GM13977 (cell line): ENCODE data around the gene PLEKHA6.

Experiments used
- DNase-seq: peaks from one replicate; pipeline ENCODE4 v3.0.0; 2012; ENCODE audit warnings: low spot score
- CTCF ChIP-seq: IDR thresholded peaks from 2 replicates; pipeline ENCODE4 v1.5.1; 2012; ENCODE audit warnings: mild to moderate bottlenecking, control low read depth; ENCODE audit not compliant: insufficient read depth; ENCODE audit errors: extremely low read depth, missing control alignments
- in situ Hi-C: fragments of 300-500 bp; cut with MboI; formaldehyde crosslinking; loops from one replicate; pipeline ENCODE4 v1.12.0; 2022; ENCODE audit warnings: low sequenced_read_pairs, low pct_unique_long_range_greater_than_20kb, mixed read lengths, inconsistent platforms; ENCODE audit not compliant: unreplicated experiment

The PLEKHA6 gene

GRCh38 chr1:204350857-204351573 lies 8.7 kb downstream of the PLEKHA6 start:
- no peak for TF ChIP-seq CTCF
- DNase-seq: no peak
- in situ Hi-C loops: no loop called here

- in situ Hi-C loops: no loop called here
- no peak for DNase-seq
Measured at GRCh38 chr1:204350312-204350711, 9.4 kb downstream of the PLEKHA6 start.

GRCh38 chr1:204349602-204350001 lies 10.1 kb downstream of the PLEKHA6 start:
- in situ Hi-C loops: no loop called here

More at GRCh38 chr1:204350312-204350711, 9.4 kb downstream of the PLEKHA6 start:
- no peak for TF ChIP-seq CTCF

GRCh38 chr1:204348722-204349121 lies 11.0 kb downstream of the PLEKHA6 start:
- in situ Hi-C loops: no loop called here
- DNase-seq: no peak

More at GRCh38 chr1:204349602-204350001, 10.1 kb downstream of the PLEKHA6 start:
- no peak for TF ChIP-seq CTCF
- DNase-seq: no peak

GRCh38 chr1:204348242-204348641 lies 11.5 kb downstream of the PLEKHA6 start:
- in situ Hi-C loops: no loop called here
- no peak for TF ChIP-seq CTCF
- no peak for DNase-seq

More at GRCh38 chr1:204348722-204349121, 11.0 kb downstream of the PLEKHA6 start:
- no peak for TF ChIP-seq CTCF

GRCh38 chr1:204345941-204346645 lies 13.6 kb downstream of the PLEKHA6 start:
- in situ Hi-C loops: no loop called here
- no peak for TF ChIP-seq CTCF
- DNase-seq: no peak
